ENCODE data around the gene PARVG.
"Not testable (repeated sequence)": the region's sequence is repeated elsewhere in the genome, so short reads cannot be mapped to it uniquely, and the experiment has no call there.

Gene PARVG

GRCh38 chr22:44217346-44217745 is 36.6 kb downstream of the PARVG start:
- no peak for DNase-seq

GRCh38 chr22:44218071-44218470 is 37.3 kb downstream of the PARVG start:
- DNase-seq: no peak

- DNase-seq: no peak
These were observed 38.6 kb downstream of the PARVG start for GRCh38 chr22:44219101-44219870.

- no peak for DNase-seq
These were observed 40.3 kb downstream of the PARVG start for GRCh38 chr22:44220727-44221680.

GRCh38 chr22:44221710-44222475 is 41.2 kb downstream of the PARVG start:
- DNase-seq: no peak

GRCh38 chr22:44224166-44224565 is 43.4 kb downstream of the PARVG start:
- DNase-seq: no peak

- DNase-seq: no peak
These were observed 44.5 kb downstream of the PARVG start for GRCh38 chr22:44225091-44225689.

- no peak for DNase-seq
These were observed 45.1 kb downstream of the PARVG start for GRCh38 chr22:44225812-44226211.

- DNase-seq: no peak
These were observed 48.6 kb downstream of the PARVG start for GRCh38 chr22:44229331-44229730.

- no peak for DNase-seq
These were observed 49.1 kb downstream of the PARVG start for GRCh38 chr22:44229809-44230208.

- no peak for DNase-seq
These were observed 50.5 kb downstream of the PARVG start for GRCh38 chr22:44231233-44231632.

- not testable (repeated sequence) for DNase-seq
These were observed 53.6 kb downstream of the PARVG start for GRCh38 chr22:44234372-44234771.

GRCh38 chr22:44237290-44237689 is 56.6 kb downstream of the PARVG start:
- no peak for DNase-seq

GRCh38 chr22:44241121-44241520 is 60.4 kb downstream of the PARVG start:
- DNase-seq: not testable (repeated sequence)

GRCh38 chr22:44242946-44243724 is 62.4 kb downstream of the PARVG start:
- DNase-seq: no peak

GRCh38 chr22:44243761-44244160 is 63.0 kb downstream of the PARVG start:
- DNase-seq: no peak

GRCh38 chr22:44244265-44244822 is 63.6 kb downstream of the PARVG start:
- DNase-seq: no peak

- no peak for DNase-seq
These were observed 64.7 kb downstream of the PARVG start for GRCh38 chr22:44245438-44245837.

- no peak for DNase-seq
These were observed 65.1 kb downstream of the PARVG start for GRCh38 chr22:44245867-44246266.

- DNase-seq: no peak
These were observed 66.0 kb downstream of the PARVG start for GRCh38 chr22:44246615-44247326.

- DNase-seq: no peak
These were observed 66.6 kb downstream of the PARVG start for GRCh38 chr22:44247346-44247745.
